Natural killer cell (primary cell): ENCODE results near the gene EFCAB5. TPM values are rescaled to one million over a fixed set of nuclear protein-coding genes. Genes with fewer than 3 reads are reported as not detected.

Experiments
- ATAC-seq, 3 donors: fragments of 150-1000 bp in 2 of 3; fragments of 200-7000 bp in 1 of 3; cut with Tn5 transposase; 1 replicate in 1 of 3; 2 replicates in 2 of 3; pipeline ENCODE4 v1.10.0; 2021; ENCODE audit warnings: mild to moderate bottlenecking in 2 of 3, moderate library complexity in 2 of 3
- DNase-seq, 2 donors: peaks; one replicate each; pipeline versions ENCODE4 v3.0.0 to v3.0.0-alpha.2; 2013 to 2021; ENCODE audit warnings: mixed read lengths in 1 of 2
- H3K27ac ChIP-seq: one replicate; pipeline ENCODE4 v1.5.1; 2013; ENCODE audit warnings: mild to moderate bottlenecking, low read length
- H3K27me3 ChIP-seq: one replicate; pipeline ENCODE4 v1.6.1; 2013; ENCODE audit warnings: low read length; ENCODE audit not compliant: control insufficient read depth, insufficient read depth
- H3K36me3 ChIP-seq: one replicate; pipeline ENCODE4 v1.6.1; 2013; ENCODE audit warnings: low read length; ENCODE audit not compliant: control insufficient read depth, insufficient read depth
- H3K4me1 ChIP-seq: one replicate; pipeline ENCODE4 v1.6.1; 2013; ENCODE audit warnings: low read length; ENCODE audit not compliant: control insufficient read depth, insufficient read depth
- H3K4me3 ChIP-seq: one replicate; pipeline ENCODE4 v1.5.1; 2013; ENCODE audit warnings: low read length
- H3K9me3 ChIP-seq: one replicate; pipeline ENCODE4 v1.6.1; 2013; ENCODE audit warnings: low read length; ENCODE audit not compliant: control insufficient read depth, insufficient read depth
- H3K27ac Mint-ChIP-seq, 2 donors: one replicate each; pipeline ENCODE4 v1.8.0; 2022; ENCODE audit warnings: mild to moderate bottlenecking in 2 of 2, mixed read lengths in 2 of 2, moderate library complexity in 1 of 2
- H3K27me3 Mint-ChIP-seq, 2 donors: one replicate each; pipeline ENCODE4 v1.8.0; 2022; ENCODE audit warnings: low read depth in 2 of 2, mixed read lengths in 2 of 2
- H3K36me3 Mint-ChIP-seq: one replicate; pipeline ENCODE4 v1.8.0; 2022; ENCODE audit warnings: mixed read lengths
- H3K4me1 Mint-ChIP-seq, 2 donors: one replicate each; pipeline ENCODE4 v1.8.0; 2022; ENCODE audit warnings: mixed read lengths in 2 of 2
- H3K4me3 Mint-ChIP-seq: one replicate; pipeline ENCODE4 v1.8.0; 2022; ENCODE audit warnings: mild to moderate bottlenecking, moderate library complexity, mixed read lengths
- H3K9me3 Mint-ChIP-seq, 2 donors: one replicate each; pipeline ENCODE4 v1.8.0; 2022; ENCODE audit warnings: mixed read lengths in 2 of 2
- WGBS: methylation state at CpG from one replicate; pipeline ENCODE4 v1.1.7; 2013; ENCODE audit warnings: missing lambda C conversion rate; ENCODE audit not compliant: insufficient coverage; 5-methylcytosine and 5-hydroxymethylcytosine counted together
- intact Hi-C: fragments of 100-400 bp; cut with micrococcal nuclease; formaldehyde crosslinking; loops from one replicate; pipeline ENCODE4 v1.14.2; 2022
- total RNA-seq, 4 donors: library from RNA; stranded (reverse); fragments of 120-200 nt in 1 of 4; gene quantifications; one replicate each; pipeline versions ENCODE4 v1.2.3 to v1.2.4, GENCODE V29; 2013 to 2022
- TF ChIP-seq, protein P1 (sequence below): fragments of 200-600 bp; IDR thresholded peaks from one replicate; pipeline ENCODE4 v1.8.0; 2022; ENCODE audit warnings: antibody characterized with exemption

EFCAB5 gene
- total RNA-seq, 3 donors from 2014 or later (not counting 1 experiment from before 2014, with no cell fraction given): 0.56 to 1.9 (median 0.58) TPM

DNA sequence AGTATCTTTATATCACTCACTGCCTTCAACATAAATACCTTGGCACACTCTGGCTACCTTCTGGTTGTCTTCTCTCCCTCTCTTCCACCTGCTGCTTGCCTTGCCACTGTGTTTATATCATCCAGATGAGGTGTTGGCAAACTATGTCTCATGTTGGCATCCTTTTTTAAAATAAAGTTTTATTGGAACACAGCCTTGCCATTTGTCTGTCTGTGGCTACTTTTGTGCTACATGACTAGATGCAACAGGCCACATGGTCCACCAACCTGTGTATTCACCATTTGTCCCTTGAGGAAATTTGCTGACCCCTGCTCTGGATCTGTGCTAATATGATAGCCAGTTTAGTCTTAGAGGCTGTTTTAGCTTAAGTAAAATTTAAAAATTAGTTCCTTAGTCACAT, 212.0 kb downstream of the EFCAB5 start:
- H3K27ac ChIP-seq: no peak overlapping the region
- intact Hi-C loops: no loop called here
- ATAC-seq (no peak), DNase-seq (no peak)
- Mint-ChIP-seq H3K36me3 (no peaks in the 10 kb centered on the region), H3K4me3 (no peak overlapping the region), H3K27me3 (no peaks in the 10 kb centered on the region), H3K4me1 (peaks cover 22 to 24% of the 10 kb centered on the region in 2 donors), H3K9me3 (no peaks in the 10 kb centered on the region), H3K27ac (no peak overlapping the region)
- no peaks in the 10 kb centered on the region for H3K27me3 ChIP-seq
- H3K9me3 ChIP-seq: no peaks in the 10 kb centered on the region
- H3K36me3 ChIP-seq: peaks cover 2% of the 10 kb centered on the region
- TF ChIP-seq, protein P1, sequence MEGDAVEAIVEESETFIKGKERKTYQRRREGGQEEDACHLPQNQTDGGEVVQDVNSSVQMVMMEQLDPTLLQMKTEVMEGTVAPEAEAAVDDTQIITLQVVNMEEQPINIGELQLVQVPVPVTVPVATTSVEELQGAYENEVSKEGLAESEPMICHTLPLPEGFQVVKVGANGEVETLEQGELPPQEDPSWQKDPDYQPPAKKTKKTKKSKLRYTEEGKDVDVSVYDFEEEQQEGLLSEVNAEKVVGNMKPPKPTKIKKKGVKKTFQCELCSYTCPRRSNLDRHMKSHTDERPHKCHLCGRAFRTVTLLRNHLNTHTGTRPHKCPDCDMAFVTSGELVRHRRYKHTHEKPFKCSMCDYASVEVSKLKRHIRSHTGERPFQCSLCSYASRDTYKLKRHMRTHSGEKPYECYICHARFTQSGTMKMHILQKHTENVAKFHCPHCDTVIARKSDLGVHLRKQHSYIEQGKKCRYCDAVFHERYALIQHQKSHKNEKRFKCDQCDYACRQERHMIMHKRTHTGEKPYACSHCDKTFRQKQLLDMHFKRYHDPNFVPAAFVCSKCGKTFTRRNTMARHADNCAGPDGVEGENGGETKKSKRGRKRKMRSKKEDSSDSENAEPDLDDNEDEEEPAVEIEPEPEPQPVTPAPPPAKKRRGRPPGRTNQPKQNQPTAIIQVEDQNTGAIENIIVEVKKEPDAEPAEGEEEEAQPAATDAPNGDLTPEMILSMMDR: no peak
- H3K4me3 ChIP-seq: no peak overlapping the region
- no peaks in the 10 kb centered on the region for H3K4me1 ChIP-seq

DNA sequence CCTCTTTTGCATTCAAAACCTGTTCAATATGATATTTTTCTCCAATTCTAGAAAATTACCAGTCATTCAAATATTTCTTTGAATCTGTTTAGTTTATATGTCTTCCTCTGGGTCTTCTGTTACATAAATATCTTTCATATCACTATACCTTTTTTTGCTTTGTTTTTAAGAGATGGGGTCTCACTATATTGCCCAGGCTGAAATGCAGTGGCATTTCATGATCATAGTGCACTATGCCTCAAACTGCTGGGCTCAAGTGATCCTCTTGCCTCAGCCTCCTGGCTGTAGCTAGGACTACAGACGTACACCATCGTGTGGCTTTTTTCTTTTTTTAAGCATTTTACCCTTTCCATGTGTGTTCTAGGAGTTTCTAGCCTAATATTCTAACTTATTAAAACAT, 214.0 kb downstream of the EFCAB5 start:
- ATAC-seq (no peak), DNase-seq (no peak)
- no peak overlapping the region for H3K4me3 ChIP-seq
- WGBS: 96% methylated on average over 2 of the region's 2 CpGs
- Mint-ChIP-seq H3K9me3 (no peaks in the 10 kb centered on the region), H3K36me3 (no peaks in the 10 kb centered on the region), H3K27me3 (no peaks in the 10 kb centered on the region), H3K27ac (no peak overlapping the region), H3K4me3 (no peak overlapping the region), H3K4me1 (peaks cover 34% of the 10 kb centered on the region in 2 donors)
- H3K4me1 ChIP-seq: no peaks in the 10 kb centered on the region
- TF ChIP-seq, protein P1: no peak
- no peaks in the 10 kb centered on the region for H3K27me3 ChIP-seq
- no peak overlapping the region for H3K27ac ChIP-seq
- H3K9me3 ChIP-seq: no peaks in the 10 kb centered on the region
- intact Hi-C loops: no loop called here
- peaks cover 6% of the 10 kb centered on the region for H3K36me3 ChIP-seq

Other genes with a start within 250 kb of the EFCAB5 start
- 100 to 1,000 TPM; 124 to 166 (median 144) TPM for gene SSH2, start 11.4 kb upstream of the EFCAB5 start, total RNA-seq
- 10 to 100 TPM; 27.0 to 33.7 (median 29.7) TPM for gene NSRP1, start 175.2 kb downstream of the EFCAB5 start, total RNA-seq